ENCODE measurements around the gene LUM.

LUM gene, protein sequence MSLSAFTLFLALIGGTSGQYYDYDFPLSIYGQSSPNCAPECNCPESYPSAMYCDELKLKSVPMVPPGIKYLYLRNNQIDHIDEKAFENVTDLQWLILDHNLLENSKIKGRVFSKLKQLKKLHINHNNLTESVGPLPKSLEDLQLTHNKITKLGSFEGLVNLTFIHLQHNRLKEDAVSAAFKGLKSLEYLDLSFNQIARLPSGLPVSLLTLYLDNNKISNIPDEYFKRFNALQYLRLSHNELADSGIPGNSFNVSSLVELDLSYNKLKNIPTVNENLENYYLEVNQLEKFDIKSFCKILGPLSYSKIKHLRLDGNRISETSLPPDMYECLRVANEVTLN

DNA sequence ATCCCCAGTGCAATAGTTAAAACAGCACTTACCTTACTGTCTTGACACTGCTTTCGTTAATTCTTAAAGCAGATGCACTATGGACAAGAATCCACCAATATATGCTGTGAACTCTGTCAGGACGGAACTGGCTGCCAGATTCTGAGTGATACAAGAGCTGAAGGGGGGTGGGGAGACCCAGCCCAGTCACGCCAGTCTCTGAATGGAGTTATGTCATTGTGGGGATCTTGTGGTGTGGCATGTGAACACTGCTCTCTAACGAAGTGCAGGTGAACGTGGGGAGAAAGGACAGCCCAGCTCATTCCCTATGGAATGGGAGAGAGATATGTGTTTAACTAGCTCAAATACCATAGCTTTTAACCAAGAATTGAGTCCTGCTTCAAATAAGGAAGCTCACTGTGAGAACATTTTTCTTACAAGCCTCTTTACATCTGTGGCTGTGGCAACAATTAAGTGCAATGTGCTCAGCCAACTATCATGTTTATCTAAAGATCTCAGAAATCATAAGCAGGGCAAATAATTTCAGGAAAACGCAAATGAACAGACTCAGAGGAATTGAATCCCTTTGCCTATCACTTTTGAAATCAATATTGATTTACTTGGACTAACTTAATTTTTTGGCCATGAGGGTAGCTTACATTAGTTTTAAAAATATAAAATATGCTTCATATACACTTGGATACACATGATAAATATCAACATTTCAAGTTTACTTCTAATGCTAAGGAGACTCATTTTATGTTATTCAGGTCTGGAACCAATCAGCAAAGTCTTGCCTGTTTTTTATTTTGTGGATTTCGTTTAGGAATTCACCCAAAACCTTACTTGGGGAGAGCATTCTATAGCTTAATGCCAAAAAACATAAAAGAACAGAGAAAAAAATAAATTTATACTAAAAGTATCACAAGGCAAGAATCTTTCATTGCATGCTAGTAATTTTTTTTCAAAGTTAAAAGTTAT lies at the start of gene LUM:
TSS of gene LUM (minus strand) at position 129 of the 960 bp plus-strand sequence. CDS start 2,515 bp downstream, outside the sequence.
- H3K4me3 ChIP-seq (ENCODE audit: low read length), result peak within 1 kb of the TSS; percentile 83
- H3K9ac ChIP-seq (ENCODE audit: low read length), result peak within 1 kb of the TSS; percentile 81
- H3K27me3 ChIP-seq (replicated peaks; ENCODE audit: control insufficient read depth, insufficient read depth, low read length), result no peaks in the 10 kb centered on the region
- H3K36me3 ChIP-seq (ENCODE audit: control insufficient read depth, insufficient read depth, low read length, severe bottlenecking), result no peaks in the 10 kb centered on the region
- DNase-seq (ENCODE audit: low read depth), result peak; percentile 84
- peaks cover 36% of the 10 kb centered on the region for H3K4me1 ChIP-seq (ENCODE audit: control insufficient read depth, insufficient read depth, low read length)
- H3K9me3 ChIP-seq (ENCODE audit: control insufficient read depth, low read length), result no peaks in the 10 kb centered on the region

- H3K9me3 ChIP-seq (ENCODE audit: control insufficient read depth, low read length), result peaks cover 3% of the 10 kb centered on the region
- no peaks in the 10 kb centered on the region for H3K27me3 ChIP-seq (replicated peaks; ENCODE audit: control insufficient read depth, insufficient read depth, low read length)
- peaks cover 92% of the 10 kb centered on the region for H3K36me3 ChIP-seq (ENCODE audit: control insufficient read depth, insufficient read depth, low read length, severe bottlenecking)
- H3K4me3 ChIP-seq (ENCODE audit: low read length), result no peak overlapping the region
- no peak for DNase-seq (ENCODE audit: low read depth)
- H3K9ac ChIP-seq (ENCODE audit: low read length), result no peak overlapping the region
- H3K4me1 ChIP-seq (ENCODE audit: control insufficient read depth, insufficient read depth, low read length), result peaks cover 16% of the 10 kb centered on the region
Measured at GRCh38 chr12:91161009-91161408, 49.7 kb upstream of the LUM start.

DNA sequence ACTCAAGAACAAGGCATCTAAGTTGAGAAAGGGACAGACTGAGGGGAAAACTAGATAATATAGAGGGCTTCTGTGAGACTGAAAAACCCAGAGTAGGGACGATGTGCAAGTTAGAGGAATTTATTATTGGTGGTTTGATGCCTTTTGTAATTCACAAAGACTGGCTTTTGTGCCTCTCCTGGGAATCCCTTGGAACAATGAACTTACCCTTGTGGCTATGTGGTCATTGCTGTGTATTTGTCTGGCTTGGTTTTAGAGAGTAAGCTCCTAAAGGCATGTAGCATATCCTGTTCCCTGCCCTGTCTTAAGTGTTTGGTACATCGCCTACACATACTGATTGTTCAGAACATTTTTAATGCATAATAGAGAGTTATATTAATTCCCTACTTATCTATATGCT lies 44.7 kb upstream of the LUM start:
- Histone ChIP-seq H3K9me3 (ENCODE audit: control insufficient read depth, low read length) (no peaks in the 10 kb centered on the region), H3K36me3 (ENCODE audit: control insufficient read depth, insufficient read depth, low read length, severe bottlenecking) (peaks cover 96% of the 10 kb centered on the region), H3K27me3 (replicated peaks; ENCODE audit: control insufficient read depth, insufficient read depth, low read length) (no peaks in the 10 kb centered on the region), H3K4me1 (ENCODE audit: control insufficient read depth, insufficient read depth, low read length) (peaks cover 33% of the 10 kb centered on the region), H3K9ac (ENCODE audit: low read length) (peak overlapping the region; percentile 29), H3K4me3 (ENCODE audit: low read length) (peak overlapping the region; percentile 52)
- DNase-seq (ENCODE audit: low read depth), result no peak

- H3K9me3 ChIP-seq (ENCODE audit: control insufficient read depth, low read length), result no peaks in the 10 kb centered on the region
Measured at GRCh38 chr12:91154131-91154530, 42.8 kb upstream of the LUM start.

GRCh38 chr12:91144053-91144452 lies 32.8 kb upstream of the LUM start:
- peaks cover 46% of the 10 kb centered on the region for H3K4me1 ChIP-seq (ENCODE audit: control insufficient read depth, insufficient read depth, low read length)
- no peak for DNase-seq (ENCODE audit: low read depth)
- peaks cover 49% of the 10 kb centered on the region for H3K36me3 ChIP-seq (ENCODE audit: control insufficient read depth, insufficient read depth, low read length, severe bottlenecking)
- no peak overlapping the region for H3K4me3 ChIP-seq (ENCODE audit: low read length)
- H3K9me3 ChIP-seq (ENCODE audit: control insufficient read depth, low read length), result no peaks in the 10 kb centered on the region
- H3K27me3 ChIP-seq (replicated peaks; ENCODE audit: control insufficient read depth, insufficient read depth, low read length), result no peaks in the 10 kb centered on the region
- H3K9ac ChIP-seq (ENCODE audit: low read length), result no peak overlapping the region

More at GRCh38 chr12:91154131-91154530, 42.8 kb upstream of the LUM start:
- no peak for DNase-seq (ENCODE audit: low read depth)
- no peaks in the 10 kb centered on the region for H3K27me3 ChIP-seq (replicated peaks; ENCODE audit: control insufficient read depth, insufficient read depth, low read length)
- H3K4me3 ChIP-seq (ENCODE audit: low read length), result no peak overlapping the region
- H3K4me1 ChIP-seq (ENCODE audit: control insufficient read depth, insufficient read depth, low read length), result peaks cover 33% of the 10 kb centered on the region
- H3K36me3 ChIP-seq (ENCODE audit: control insufficient read depth, insufficient read depth, low read length, severe bottlenecking), result peaks cover 96% of the 10 kb centered on the region
- H3K9ac ChIP-seq (ENCODE audit: low read length), result no peak overlapping the region

GRCh38 chr12:91143206-91143605 lies 31.9 kb upstream of the LUM start:
- peak overlapping the region; percentile 45 for H3K9ac ChIP-seq (ENCODE audit: low read length)
- DNase-seq (ENCODE audit: low read depth), result no peak
- H3K27me3 ChIP-seq (replicated peaks; ENCODE audit: control insufficient read depth, insufficient read depth, low read length), result no peaks in the 10 kb centered on the region
- H3K4me3 ChIP-seq (ENCODE audit: low read length), result no peak overlapping the region
- H3K36me3 ChIP-seq (ENCODE audit: control insufficient read depth, insufficient read depth, low read length, severe bottlenecking), result peaks cover 41% of the 10 kb centered on the region
- H3K4me1 ChIP-seq (ENCODE audit: control insufficient read depth, insufficient read depth, low read length), result peaks cover 54% of the 10 kb centered on the region
- H3K9me3 ChIP-seq (ENCODE audit: control insufficient read depth, low read length), result no peaks in the 10 kb centered on the region

- H3K9me3 ChIP-seq (ENCODE audit: control insufficient read depth, low read length), result no peaks in the 10 kb centered on the region
- H3K9ac ChIP-seq (ENCODE audit: low read length), result peak overlapping the region; percentile 49
- peaks cover 33% of the 10 kb centered on the region for H3K36me3 ChIP-seq (ENCODE audit: control insufficient read depth, insufficient read depth, low read length, severe bottlenecking)
Measured at GRCh38 chr12:91142221-91142631, 30.9 kb upstream of the LUM start.

DNA sequence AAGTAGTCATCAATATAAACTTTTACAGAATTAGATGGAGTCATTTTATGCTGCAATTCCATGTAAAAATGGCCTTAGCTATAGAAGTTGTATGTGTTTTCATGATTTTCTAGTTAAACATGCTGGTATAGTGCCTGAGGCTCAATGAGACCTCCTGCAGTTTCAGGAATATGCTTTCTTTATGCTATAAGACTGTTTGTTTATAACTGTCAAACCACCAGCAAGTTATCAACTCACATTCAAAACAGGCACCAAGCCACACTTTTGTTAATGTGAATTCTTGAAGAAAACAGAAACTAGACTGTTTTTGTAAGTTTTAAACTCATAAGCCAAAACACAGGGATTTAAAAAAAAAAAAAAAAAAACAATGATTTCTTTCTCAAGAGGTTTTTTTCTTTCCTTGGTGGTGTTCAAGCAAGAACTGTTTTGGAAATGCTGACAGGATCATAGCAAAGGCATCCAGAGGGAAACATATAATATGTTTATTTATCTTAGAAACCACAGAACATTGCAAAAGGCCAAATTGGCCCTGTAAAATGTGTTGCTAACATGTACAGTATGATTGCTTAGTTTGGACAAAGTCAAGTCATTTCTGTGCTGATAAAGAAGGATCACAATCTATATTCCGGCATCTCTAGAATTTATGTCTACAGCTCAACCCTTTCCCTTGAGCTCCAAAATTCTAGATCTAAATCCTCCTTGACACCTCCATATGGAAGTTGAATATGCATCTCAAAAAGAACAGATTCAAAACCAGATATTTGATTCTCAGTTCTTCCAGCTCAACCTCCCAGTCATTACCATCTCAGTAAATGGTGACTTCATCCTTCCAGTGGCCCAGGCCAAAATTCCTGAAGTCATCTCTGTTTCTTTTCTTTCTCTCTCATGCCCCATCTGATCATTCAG lies 29.0 kb upstream of the LUM start:
- DNase-seq (ENCODE audit: low read depth), result peak; percentile 94
- Histone ChIP-seq H3K36me3 (ENCODE audit: control insufficient read depth, insufficient read depth, low read length, severe bottlenecking) (peaks cover 15% of the 10 kb centered on the region), H3K4me1 (ENCODE audit: control insufficient read depth, insufficient read depth, low read length) (peaks cover 59% of the 10 kb centered on the region), H3K9ac (ENCODE audit: low read length) (peak overlapping the region; percentile 72), H3K9me3 (ENCODE audit: control insufficient read depth, low read length) (no peaks in the 10 kb centered on the region), H3K4me3 (ENCODE audit: low read length) (peak overlapping the region; percentile 46), H3K27me3 (replicated peaks; ENCODE audit: control insufficient read depth, insufficient read depth, low read length) (no peaks in the 10 kb centered on the region)

More at GRCh38 chr12:91142221-91142631, 30.9 kb upstream of the LUM start:
- Histone ChIP-seq H3K4me3 (ENCODE audit: low read length) (no peak overlapping the region), H3K27me3 (replicated peaks; ENCODE audit: control insufficient read depth, insufficient read depth, low read length) (no peaks in the 10 kb centered on the region), H3K4me1 (ENCODE audit: control insufficient read depth, insufficient read depth, low read length) (peaks cover 59% of the 10 kb centered on the region)
- DNase-seq (ENCODE audit: low read depth), result peak; percentile 65

DNA sequence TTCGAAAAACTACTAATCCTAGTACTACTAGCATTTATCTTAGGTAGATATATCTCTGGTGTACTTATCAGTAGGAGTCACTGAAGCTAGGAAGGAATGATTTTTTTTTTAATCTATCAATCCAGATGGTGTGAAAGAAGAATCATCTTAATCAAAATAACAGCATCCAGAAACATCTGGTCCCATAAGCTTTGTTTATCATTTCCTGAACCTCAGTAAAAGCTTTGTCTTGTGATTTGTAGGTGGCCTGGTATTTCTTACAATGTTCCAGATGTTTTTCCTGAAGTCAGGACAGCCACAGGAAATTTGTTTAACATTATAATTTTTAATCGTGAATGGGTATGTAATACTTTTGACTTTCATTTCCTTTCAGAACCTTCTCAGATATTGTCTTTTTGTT lies 28.0 kb upstream of the LUM start:
- DNase-seq (ENCODE audit: low read depth), result peak; percentile 24
- Histone ChIP-seq H3K36me3 (ENCODE audit: control insufficient read depth, insufficient read depth, low read length, severe bottlenecking) (peaks cover 5% of the 10 kb centered on the region), H3K4me3 (ENCODE audit: low read length) (no peak overlapping the region)

GRCh38 chr12:91138337-91138920 lies 27.1 kb upstream of the LUM start:
- DNase-seq (ENCODE audit: low read depth), result peak; percentile 57
- Histone ChIP-seq H3K4me3 (ENCODE audit: low read length) (no peak overlapping the region), H3K36me3 (ENCODE audit: control insufficient read depth, insufficient read depth, low read length, severe bottlenecking) (no peaks in the 10 kb centered on the region), H3K4me1 (ENCODE audit: control insufficient read depth, insufficient read depth, low read length) (peaks cover 59% of the 10 kb centered on the region), H3K27me3 (replicated peaks; ENCODE audit: control insufficient read depth, insufficient read depth, low read length) (no peaks in the 10 kb centered on the region), H3K9ac (ENCODE audit: low read length) (peak overlapping the region; percentile 72), H3K9me3 (ENCODE audit: control insufficient read depth, low read length) (no peaks in the 10 kb centered on the region)

More for the DNA sequence above, 28.0 kb upstream of the LUM start:
- peak overlapping the region; percentile 72 for H3K9ac ChIP-seq (ENCODE audit: low read length)
- H3K4me1 ChIP-seq (ENCODE audit: control insufficient read depth, insufficient read depth, low read length), result peaks cover 61% of the 10 kb centered on the region
- H3K9me3 ChIP-seq (ENCODE audit: control insufficient read depth, low read length), result no peaks in the 10 kb centered on the region
- no peaks in the 10 kb centered on the region for H3K27me3 ChIP-seq (replicated peaks; ENCODE audit: control insufficient read depth, insufficient read depth, low read length)
